Measurements from ENCODE around the gene POLR1G. TPM values are rescaled to one million over a fixed set of nuclear protein-coding genes. Genes with fewer than 3 reads are reported as not detected.

POLR1G gene
- total and polyA plus RNA-seq, 2 donors from 2014 or later, result 2.4 to 3.9 TPM

GRCh38 chr19:45455707-45456499 is 49.5 kb downstream of the POLR1G start:
- intact Hi-C loops (cut with DNase I), result no loop called here
- no peaks in the 10 kb centered on the region for H3K36me3 ChIP-seq (ENCODE audit: control insufficient read depth in 2 of 3, insufficient read depth in 3 of 3, low read length in 3 of 3)
- FAIRE-seq (no peak), DNase-seq (peak; percentile 91 to 97 (median 92))
- H3K9me3 ChIP-seq (ENCODE audit: control insufficient read depth in 2 of 3, insufficient read depth in 1 of 3, low read length in 3 of 3), result no peaks in the 10 kb centered on the region
- peak overlapping the region in 2 of 3 donors; percentile 16 to 58 for H3K9ac ChIP-seq (ENCODE audit: low read length in 3 of 3)
- H3K4me1 ChIP-seq (ENCODE audit: control insufficient read depth in 2 of 3, insufficient read depth in 2 of 3, low read depth in 1 of 3, low read length in 3 of 3), result peaks cover 0 to 17% (median 0%) of the 10 kb centered on the region in 3 donors
- no peak for TF ChIP-seq CTCF (IDR thresholded peaks at IDR 0.05; ENCODE audit: borderline replicate concordance, extremely low read depth, insufficient read depth)
- no peak overlapping the region for H3K4me3 ChIP-seq (ENCODE audit: low read length in 3 of 3)
- H3K27me3 ChIP-seq (ENCODE audit: control insufficient read depth, insufficient read depth, low read length), result no peaks in the 10 kb centered on the region
- peak overlapping the region; percentile 87 to 93 for H3K27ac ChIP-seq (ENCODE audit: low read depth in 2 of 2, low read length in 2 of 2)

GRCh38 chr19:45456500-45456815 is 50.0 kb downstream of the POLR1G start:
- Histone ChIP-seq H3K27ac (ENCODE audit: low read depth in 2 of 2, low read length in 2 of 2) (peak overlapping the region; percentile 87 to 93), H3K36me3 (ENCODE audit: control insufficient read depth in 2 of 3, insufficient read depth in 3 of 3, low read length in 3 of 3) (no peaks in the 10 kb centered on the region), H3K4me1 (ENCODE audit: control insufficient read depth in 2 of 3, insufficient read depth in 2 of 3, low read depth in 1 of 3, low read length in 3 of 3) (peaks cover 0 to 13% (median 0%) of the 10 kb centered on the region in 3 donors), H3K9ac (ENCODE audit: low read length in 3 of 3) (peak overlapping the region in 1 of 3 donors; percentile 58), H3K4me3 (ENCODE audit: low read length in 3 of 3) (no peak overlapping the region), H3K9me3 (ENCODE audit: control insufficient read depth in 2 of 3, insufficient read depth in 1 of 3, low read length in 3 of 3) (no peaks in the 10 kb centered on the region), H3K27me3 (ENCODE audit: control insufficient read depth, insufficient read depth, low read length) (no peaks in the 10 kb centered on the region)
- intact Hi-C loops (cut with DNase I), result no loop called here
- TF ChIP-seq CTCF (IDR thresholded peaks at IDR 0.05; ENCODE audit: borderline replicate concordance, extremely low read depth, insufficient read depth), result no peak
- FAIRE-seq, result no peak
- no peak for DNase-seq

- peaks cover 0 to 12% (median 0%) of the 10 kb centered on the region in 3 donors for H3K4me1 ChIP-seq (ENCODE audit: control insufficient read depth in 2 of 3, insufficient read depth in 2 of 3, low read depth in 1 of 3, low read length in 3 of 3)
- intact Hi-C loops (cut with DNase I), result no loop called here
- no peaks in the 10 kb centered on the region for H3K36me3 ChIP-seq (ENCODE audit: control insufficient read depth in 2 of 3, insufficient read depth in 3 of 3, low read length in 3 of 3)
- DNase-seq (no peak), FAIRE-seq (no peak)
- no peak overlapping the region for H3K4me3 ChIP-seq (ENCODE audit: low read length in 3 of 3)
- H3K27ac ChIP-seq (ENCODE audit: low read depth in 2 of 2, low read length in 2 of 2), result no peak overlapping the region
- no peaks in the 10 kb centered on the region for H3K9me3 ChIP-seq (ENCODE audit: control insufficient read depth in 2 of 3, insufficient read depth in 1 of 3, low read length in 3 of 3)
- TF ChIP-seq CTCF (IDR thresholded peaks at IDR 0.05; ENCODE audit: borderline replicate concordance, extremely low read depth, insufficient read depth), result no peak
- no peak overlapping the region for H3K9ac ChIP-seq (ENCODE audit: low read length in 3 of 3)
- no peaks in the 10 kb centered on the region for H3K27me3 ChIP-seq (ENCODE audit: control insufficient read depth, insufficient read depth, low read length)
These were observed 51.3 kb downstream of the POLR1G start for GRCh38 chr19:45457776-45458175.

Small RNAs within 50 kb of the gene (microRNA-seq; reads per million reads assigned to microRNA genes)
- not detected for gene MIR6088

Other genes starting within 250 kb of the POLR1G start
- 0.09 TPM for gene NKPD1, start 245.7 kb upstream of the POLR1G start, total RNA-seq
- gene NKPD1, start 245.7 kb upstream of the POLR1G start, polyA plus RNA-seq (ENCODE audit: insufficient read depth, low read depth, low replicate concordance), result not detected
- 37.2 TPM for gene TRAPPC6A, start 228.4 kb upstream of the POLR1G start, total RNA-seq
- 123 TPM for gene TRAPPC6A, start 228.4 kb upstream of the POLR1G start, polyA plus RNA-seq (ENCODE audit: insufficient read depth, low read depth, low replicate concordance)
- gene BLOC1S3, start 227.9 kb upstream of the POLR1G start, total RNA-seq, result 13.2 TPM
- gene BLOC1S3, start 227.9 kb upstream of the POLR1G start, polyA plus RNA-seq (ENCODE audit: insufficient read depth, low read depth, low replicate concordance), result 5.2 TPM
- 19.0 TPM for gene EXOC3L2, start 161.2 kb upstream of the POLR1G start, total RNA-seq
- gene EXOC3L2, start 161.2 kb upstream of the POLR1G start, polyA plus RNA-seq (ENCODE audit: insufficient read depth, low read depth, low replicate concordance), result 15.4 TPM
- gene MARK4, start 155.4 kb upstream of the POLR1G start, total RNA-seq, result 29.7 TPM
- gene MARK4, start 155.4 kb upstream of the POLR1G start, polyA plus RNA-seq (ENCODE audit: insufficient read depth, low read depth, low replicate concordance), result 13.6 TPM
- gene CKM, start 83.8 kb upstream of the POLR1G start, total RNA-seq, result not detected
- gene CKM, start 83.8 kb upstream of the POLR1G start, polyA plus RNA-seq (ENCODE audit: insufficient read depth, low read depth, low replicate concordance), result 1.3 TPM
- 3.3 TPM for gene KLC3, start 65.9 kb upstream of the POLR1G start, total RNA-seq
- gene KLC3, start 65.9 kb upstream of the POLR1G start, polyA plus RNA-seq (ENCODE audit: insufficient read depth, low read depth, low replicate concordance), result 4.5 TPM
- gene ERCC2, start 36.1 kb upstream of the POLR1G start, total RNA-seq, result 19.0 TPM
- 16.7 TPM for gene ERCC2, start 36.1 kb upstream of the POLR1G start, polyA plus RNA-seq (ENCODE audit: insufficient read depth, low read depth, low replicate concordance)
- gene PPP1R13L, start 1.6 kb upstream of the POLR1G start, total RNA-seq, result 32.4 TPM
- gene PPP1R13L, start 1.6 kb upstream of the POLR1G start, polyA plus RNA-seq (ENCODE audit: insufficient read depth, low read depth, low replicate concordance), result 21.4 TPM
- gene ERCC1, start 17.3 kb downstream of the POLR1G start, total RNA-seq, result 60.8 TPM
- gene ERCC1, start 17.3 kb downstream of the POLR1G start, polyA plus RNA-seq (ENCODE audit: insufficient read depth, low read depth, low replicate concordance), result 107 TPM
- gene FOSB, start 61.4 kb downstream of the POLR1G start, total RNA-seq, result 0.98 TPM
- 0.73 TPM for gene FOSB, start 61.4 kb downstream of the POLR1G start, polyA plus RNA-seq (ENCODE audit: insufficient read depth, low read depth, low replicate concordance)
- gene RTN2, start 90.4 kb downstream of the POLR1G start, total RNA-seq, result 7.3 TPM
- 8.2 TPM for gene RTN2, start 90.4 kb downstream of the POLR1G start, polyA plus RNA-seq (ENCODE audit: insufficient read depth, low read depth, low replicate concordance)
- gene PPM1N, start 91.8 kb downstream of the POLR1G start, total RNA-seq, result 2.2 TPM
- gene PPM1N, start 91.8 kb downstream of the POLR1G start, polyA plus RNA-seq (ENCODE audit: insufficient read depth, low read depth, low replicate concordance), result 0.69 TPM
- 105 TPM for gene VASP, start 100.8 kb downstream of the POLR1G start, total RNA-seq
- gene VASP, start 100.8 kb downstream of the POLR1G start, polyA plus RNA-seq (ENCODE audit: insufficient read depth, low read depth, low replicate concordance), result 36.3 TPM
- gene OPA3, start 178.2 kb downstream of the POLR1G start, total RNA-seq, result 19.1 TPM
- 8.1 TPM for gene OPA3, start 178.2 kb downstream of the POLR1G start, polyA plus RNA-seq (ENCODE audit: insufficient read depth, low read depth, low replicate concordance)
- gene GPR4, start 195.6 kb downstream of the POLR1G start, total RNA-seq, result 9.7 TPM
- 6.8 TPM for gene GPR4, start 195.6 kb downstream of the POLR1G start, polyA plus RNA-seq (ENCODE audit: insufficient read depth, low read depth, low replicate concordance)
- gene EML2, start 232.8 kb downstream of the POLR1G start, total RNA-seq, result 93.8 TPM
- 36.6 TPM for gene EML2, start 232.8 kb downstream of the POLR1G start, polyA plus RNA-seq (ENCODE audit: insufficient read depth, low read depth, low replicate concordance)

Data from kidney (tissue), 14 donors.